HEK293 (cell line): ENCODE results near the gene KIAA1755.

Experiments used
- CTCF ChIA-PET: fragments of 350-600 bp; formaldehyde crosslinking; extraction: SDS; loops from one replicate; lab custom pipeline; 2021; ENCODE audit warnings: antibody characterized with exemption; lab: Yijun Ruan, JAX
- POLR2A ChIA-PET: fragments of 300-600 bp; formaldehyde crosslinking; extraction: SDS; loops from one replicate; lab custom pipeline; 2020; ENCODE audit warnings: antibody characterized with exemption, inconsistent platforms; lab: Yijun Ruan, JAX
- H3K27ac ChIP-seq: fragments of 200-500 bp; sonication (Bioruptor generic); 2 replicates; pipeline ENCODE4 v1.5.1; 2014; ENCODE audit warnings: low read depth, low read length, control low read depth, inconsistent platforms; ENCODE audit errors: extremely low read depth
- H3K36me3 ChIP-seq, 2 experiments: fragments of 200-500 bp in 1 of 2; sonication (Bioruptor generic) in 1 of 2; 1 replicate in 1 of 2; 2 replicates in 1 of 2; pipeline ENCODE4 v1.5.1; 2014 to 2017; ENCODE audit warnings: inconsistent platforms in 2 of 2, low read length in 2 of 2; ENCODE audit not compliant: control insufficient read depth in 2 of 2, insufficient read depth in 1 of 2
- H3K4me1 ChIP-seq: fragments of 200-500 bp; sonication (Bioruptor generic); 2 replicates; pipeline ENCODE4 v1.5.1; 2014; ENCODE audit warnings: mild to moderate bottlenecking, low read length, inconsistent platforms; ENCODE audit not compliant: control insufficient read depth, insufficient read depth
- H3K4me3 ChIP-seq: 2 replicates; pipeline ENCODE4 v1.5.1; 2011; ENCODE audit warnings: low read depth, mild to moderate bottlenecking, control low read depth, low read length, moderate library complexity
- H3K9me3 ChIP-seq: fragments of 200-500 bp; sonication (Bioruptor generic); 2 replicates; pipeline ENCODE4 v1.5.1; 2014; ENCODE audit warnings: low read depth, low read length, inconsistent platforms; ENCODE audit not compliant: control insufficient read depth, insufficient read depth
- CTCF ChIP-seq: fragments of 450-650 bp; formaldehyde crosslinking; IDR thresholded peaks from 2 replicates; pipeline ENCODE4 v1.5.1; 2016; ENCODE audit warnings: missing biosample characterization, missing genetic modification characterization
- GLIS1 ChIP-seq: fragments of 450-650 bp; formaldehyde crosslinking; IDR thresholded peaks from 2 replicates; pipeline ENCODE4 v1.5.1; 2016; ENCODE audit warnings: missing biosample characterization, missing genetic modification characterization
- HOXD13 ChIP-seq: sonication (generic); formaldehyde crosslinking; IDR thresholded peaks from 2 replicates; pipeline ENCODE4 v1.8.0; 2022; ENCODE audit warnings: missing genetic modification reagents, borderline replicate concordance
- PRDM10 ChIP-seq: fragments of 450-650 bp; formaldehyde crosslinking; IDR thresholded peaks from 2 replicates; pipeline ENCODE4 v1.5.1; 2016; ENCODE audit warnings: missing biosample characterization, missing genetic modification characterization
- RBAK ChIP-seq: fragments of 450-650 bp; formaldehyde crosslinking; IDR thresholded peaks from 2 replicates; pipeline ENCODE4 v1.5.1; 2016; ENCODE audit warnings: missing biosample characterization, missing genetic modification characterization
- SCRT1 ChIP-seq: fragments of 450-650 bp; formaldehyde crosslinking; IDR thresholded peaks from 2 replicates; pipeline ENCODE4 v1.5.1; 2016; ENCODE audit warnings: missing biosample characterization, missing genetic modification characterization, borderline replicate concordance
- SCRT2 ChIP-seq: fragments of 450-650 bp; formaldehyde crosslinking; IDR thresholded peaks from 2 replicates; pipeline ENCODE4 v1.5.1; 2016; ENCODE audit warnings: missing biosample characterization, missing genetic modification characterization
- ZBTB17 ChIP-seq: fragments of 450-650 bp; formaldehyde crosslinking; IDR thresholded peaks from 2 replicates; pipeline ENCODE4 v1.5.1; 2016; ENCODE audit warnings: missing biosample characterization, missing genetic modification characterization
- ZNF155 ChIP-seq: fragments of 450-650 bp; formaldehyde crosslinking; IDR thresholded peaks from 2 replicates; pipeline ENCODE4 v1.5.1; 2016; ENCODE audit warnings: missing biosample characterization, missing genetic modification characterization
- ZNF350 ChIP-seq: fragments of 450-650 bp; formaldehyde crosslinking; IDR thresholded peaks from 2 replicates; pipeline ENCODE4 v1.5.0; 2017; ENCODE audit warnings: missing biosample characterization, mild to moderate bottlenecking, missing genetic modification characterization
- ZNF629 ChIP-seq: fragments of 450-650 bp; formaldehyde crosslinking; IDR thresholded peaks from 2 replicates; pipeline ENCODE4 v1.5.1; 2017; ENCODE audit warnings: missing biosample characterization, missing genetic modification characterization
- ZNF654 ChIP-seq: fragments of 450-650 bp; formaldehyde crosslinking; IDR thresholded peaks from 2 replicates; pipeline ENCODE4 v1.5.1; 2016; ENCODE audit warnings: low read depth, missing biosample characterization, missing genetic modification characterization
- ZSCAN18 ChIP-seq: fragments of 450-650 bp; formaldehyde crosslinking; IDR thresholded peaks from 2 replicates; pipeline ENCODE4 v1.5.1; 2016; ENCODE audit warnings: missing biosample characterization, missing genetic modification characterization
- TF ChIP-seq, protein P1 (sequence below): IDR thresholded peaks from 2 replicates; pipeline ENCODE4 v1.6.1; 2011; ENCODE audit warnings: mild to moderate bottlenecking, low read depth, low read length, borderline replicate concordance
- TF ChIP-seq, protein P2 (sequence below): fragments of 450-650 bp; formaldehyde crosslinking; IDR thresholded peaks from 2 replicates; pipeline ENCODE4 v1.5.1; 2016; ENCODE audit warnings: missing biosample characterization, missing genetic modification characterization, borderline replicate concordance

KIAA1755 gene

GRCh38 chr20:38300438-38300837, 39.9 kb upstream of the KIAA1755 start:
- POLR2A ChIA-PET: no interaction called here
- CTCF ChIA-PET: interaction anchor here (0.7 to 0.9 kb wide), 4 partner anchors 10 to 929 kb away, joined by 3 to 4 read pairs (median 3); no protein-coding TSS in a partner anchor
- no peaks in the 10 kb centered on the region for H3K9me3 ChIP-seq
- H3K4me3 ChIP-seq: no peak overlapping the region
- no peaks in the 10 kb centered on the region for H3K4me1 ChIP-seq
- no peaks in the 10 kb centered on the region for H3K36me3 ChIP-seq
- H3K27ac ChIP-seq: no peak overlapping the region
- TF ChIP-seq ZNF155 (no peak), CTCF (no peak), ZNF350 (tag by site-specific recombination) (no peak), ZNF654 (tag by site-specific recombination) (no peak), HOXD13 (no peak), ZBTB17 (tag by site-specific recombination) (no peak), SCRT2 (tag by site-specific recombination) (no peak), RBAK (tag by site-specific recombination) (no peak), PRDM10 (tag by site-specific recombination) (no peak), SCRT1 (tag by site-specific recombination) (no peak), GLIS1 (tag by site-specific recombination) (no peak), ZNF629 (tag by site-specific recombination) (no peak), ZSCAN18 (tag by site-specific recombination) (no peak)
- TF ChIP-seq, protein P1, sequence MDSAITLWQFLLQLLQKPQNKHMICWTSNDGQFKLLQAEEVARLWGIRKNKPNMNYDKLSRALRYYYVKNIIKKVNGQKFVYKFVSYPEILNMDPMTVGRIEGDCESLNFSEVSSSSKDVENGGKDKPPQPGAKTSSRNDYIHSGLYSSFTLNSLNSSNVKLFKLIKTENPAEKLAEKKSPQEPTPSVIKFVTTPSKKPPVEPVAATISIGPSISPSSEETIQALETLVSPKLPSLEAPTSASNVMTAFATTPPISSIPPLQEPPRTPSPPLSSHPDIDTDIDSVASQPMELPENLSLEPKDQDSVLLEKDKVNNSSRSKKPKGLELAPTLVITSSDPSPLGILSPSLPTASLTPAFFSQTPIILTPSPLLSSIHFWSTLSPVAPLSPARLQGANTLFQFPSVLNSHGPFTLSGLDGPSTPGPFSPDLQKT: no peak
- TF ChIP-seq, protein P2, sequence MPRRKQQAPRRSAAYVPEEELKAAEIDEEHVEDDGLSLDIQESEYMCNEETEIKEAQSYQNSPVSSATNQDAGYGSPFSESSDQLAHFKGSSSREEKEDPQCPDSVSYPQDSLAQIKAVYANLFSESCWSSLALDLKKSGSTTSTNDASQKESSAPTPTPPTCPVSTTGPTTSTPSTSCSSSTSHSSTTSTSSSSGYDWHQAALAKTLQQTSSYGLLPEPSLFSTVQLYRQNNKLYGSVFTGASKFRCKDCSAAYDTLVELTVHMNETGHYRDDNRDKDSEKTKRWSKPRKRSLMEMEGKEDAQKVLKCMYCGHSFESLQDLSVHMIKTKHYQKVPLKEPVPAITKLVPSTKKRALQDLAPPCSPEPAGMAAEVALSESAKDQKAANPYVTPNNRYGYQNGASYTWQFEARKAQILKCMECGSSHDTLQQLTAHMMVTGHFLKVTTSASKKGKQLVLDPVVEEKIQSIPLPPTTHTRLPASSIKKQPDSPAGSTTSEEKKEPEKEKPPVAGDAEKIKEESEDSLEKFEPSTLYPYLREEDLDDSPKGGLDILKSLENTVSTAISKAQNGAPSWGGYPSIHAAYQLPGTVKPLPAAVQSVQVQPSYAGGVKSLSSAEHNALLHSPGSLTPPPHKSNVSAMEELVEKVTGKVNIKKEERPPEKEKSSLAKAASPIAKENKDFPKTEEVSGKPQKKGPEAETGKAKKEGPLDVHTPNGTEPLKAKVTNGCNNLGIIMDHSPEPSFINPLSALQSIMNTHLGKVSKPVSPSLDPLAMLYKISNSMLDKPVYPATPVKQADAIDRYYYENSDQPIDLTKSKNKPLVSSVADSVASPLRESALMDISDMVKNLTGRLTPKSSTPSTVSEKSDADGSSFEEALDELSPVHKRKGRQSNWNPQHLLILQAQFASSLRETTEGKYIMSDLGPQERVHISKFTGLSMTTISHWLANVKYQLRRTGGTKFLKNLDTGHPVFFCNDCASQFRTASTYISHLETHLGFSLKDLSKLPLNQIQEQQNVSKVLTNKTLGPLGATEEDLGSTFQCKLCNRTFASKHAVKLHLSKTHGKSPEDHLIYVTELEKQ (tag by site-specific recombination): no peak
- TF ChIP-seq, all 188 proteins: peak for 0
